NCI-H2107 (cell line): ENCODE measurements around the gene TRAF4.
"Not testable (repeated sequence)": the region's sequence is repeated elsewhere in the genome, so short reads cannot be mapped to it uniquely, and the experiment has no call there.

Experiments
- DNase-seq: peaks from one replicate; lab custom pipeline; 2025; lab: John Stamatoyannopoulos, UW

The TRAF4 gene

DNA sequence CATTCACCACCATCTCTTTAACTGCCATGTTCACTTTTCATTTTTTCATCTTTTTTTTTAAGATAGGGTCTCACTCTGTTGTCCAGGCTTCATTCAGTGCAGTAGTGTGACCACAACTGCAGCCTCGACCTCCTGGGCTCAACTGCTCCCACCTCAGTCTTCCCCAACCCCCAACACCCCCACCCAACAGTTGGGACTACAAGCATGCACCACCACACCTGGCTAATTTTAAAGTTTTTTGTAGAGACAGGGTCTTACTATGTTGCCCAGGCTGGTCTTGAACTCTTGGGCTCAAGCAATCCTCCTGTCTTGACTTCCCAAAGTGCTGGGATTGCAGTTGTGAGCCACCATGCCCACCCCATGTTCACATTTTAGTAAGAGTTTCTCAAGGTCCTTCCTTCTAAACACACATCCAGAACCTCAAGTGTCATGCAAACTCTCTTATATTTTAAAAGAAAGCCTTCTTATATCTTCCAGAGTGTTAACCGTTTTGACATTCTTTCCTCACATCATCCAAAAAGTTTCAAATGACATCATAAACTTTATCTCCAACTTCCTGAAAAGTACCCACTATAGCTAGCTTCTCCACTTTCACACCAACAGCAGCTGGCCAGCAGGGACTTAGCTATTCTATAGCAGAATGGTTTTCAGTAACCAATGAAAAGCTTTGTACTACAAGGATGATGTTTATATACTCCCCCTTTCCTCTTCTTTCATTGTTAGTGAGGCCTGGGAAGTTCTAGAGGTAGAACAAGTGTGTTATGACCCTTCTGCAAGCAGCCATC lies 49.3 kb downstream of the TRAF4 start:
- no peak for DNase-seq

DNA sequence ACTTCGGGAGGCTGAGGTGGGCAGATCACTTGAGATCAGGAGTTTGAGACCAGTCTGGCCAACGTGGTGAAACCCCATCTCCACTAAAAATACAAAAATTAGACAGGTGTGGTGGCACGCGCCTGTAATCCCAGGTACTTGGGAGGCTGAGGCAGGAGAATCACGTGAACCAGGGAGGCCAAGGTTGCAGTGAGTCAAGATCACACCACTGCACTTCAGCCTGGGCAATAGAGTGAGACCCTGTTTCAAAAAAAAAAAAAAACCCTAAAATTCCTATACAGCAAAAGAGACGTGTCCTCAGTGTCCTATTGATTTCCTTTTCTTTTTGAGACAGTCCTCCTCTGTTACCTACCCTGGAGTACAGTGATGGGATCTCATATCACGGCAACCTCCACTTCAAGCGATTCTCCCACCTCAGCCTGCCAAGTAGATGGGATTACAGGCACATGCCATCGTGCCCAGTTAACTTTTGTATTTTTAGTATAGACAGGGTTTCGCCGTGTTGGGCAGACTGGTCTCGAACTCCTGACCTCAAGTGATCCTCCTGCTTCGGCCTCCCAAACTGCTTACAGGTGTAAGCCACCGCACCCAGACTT lies 51.1 kb downstream of the TRAF4 start:
- DNase-seq, result not testable (repeated sequence)

DNA sequence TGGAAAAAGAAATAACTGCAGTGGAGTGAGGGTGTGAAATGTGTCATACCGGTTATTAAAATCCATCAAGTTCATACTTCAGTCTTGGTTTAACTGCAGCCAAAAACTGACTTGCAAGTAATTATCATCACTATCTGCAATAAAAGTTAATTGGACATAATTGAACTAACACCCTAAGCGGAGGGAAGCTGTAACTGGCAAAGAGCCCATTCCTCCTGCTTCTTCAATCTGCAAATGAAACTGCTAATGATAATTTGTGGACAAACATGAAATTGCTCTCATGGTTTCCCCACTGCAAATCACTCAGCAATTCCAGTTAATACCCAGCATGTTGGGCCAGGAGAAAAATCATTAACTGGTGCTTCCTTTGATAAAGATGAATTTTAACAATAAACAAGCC lies 52.3 kb downstream of the TRAF4 start:
- DNase-seq, result no peak
